NT2/D1 (cell line): Measurements from ENCODE around the gene HIP1R.

ENCODE experiments used
- SUZ12 ChIP-seq: IDR thresholded peaks from 2 replicates; pipeline ENCODE4 v1.6.1; 2011; ENCODE audit not compliant: insufficient read length, insufficient read depth; ENCODE audit errors: extremely low read depth
- ZNF274 ChIP-seq: IDR thresholded peaks from 2 replicates; pipeline ENCODE4 v1.6.1; 2011; ENCODE audit warnings: mild to moderate bottlenecking, low read depth, low read length

DNA sequence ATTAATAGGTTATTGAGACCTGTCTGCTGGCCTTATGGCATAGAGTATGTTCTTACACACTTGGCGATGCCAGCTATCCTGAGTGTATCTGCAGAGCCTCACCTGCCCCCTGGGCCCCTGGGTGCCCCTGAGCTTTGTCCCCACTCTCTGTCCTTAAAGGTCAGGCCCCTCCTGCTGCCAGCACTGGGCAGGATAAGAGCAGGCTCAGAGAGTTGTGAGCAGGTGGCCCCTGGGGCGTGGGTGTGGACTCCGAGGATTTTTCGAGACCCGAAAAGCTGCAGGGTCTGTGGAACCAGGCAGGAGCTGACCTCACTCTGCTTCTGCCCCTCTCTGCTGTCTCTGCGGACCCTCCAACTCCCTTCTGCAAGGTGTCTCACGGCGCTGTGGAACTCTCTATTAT, 8.2 kb downstream of the HIP1R start:
- TF ChIP-seq SUZ12, result no peak
- TF ChIP-seq ZNF274, result no peak
